ENCODE measurements around the gene FNDC3B.

The FNDC3B gene

DNA sequence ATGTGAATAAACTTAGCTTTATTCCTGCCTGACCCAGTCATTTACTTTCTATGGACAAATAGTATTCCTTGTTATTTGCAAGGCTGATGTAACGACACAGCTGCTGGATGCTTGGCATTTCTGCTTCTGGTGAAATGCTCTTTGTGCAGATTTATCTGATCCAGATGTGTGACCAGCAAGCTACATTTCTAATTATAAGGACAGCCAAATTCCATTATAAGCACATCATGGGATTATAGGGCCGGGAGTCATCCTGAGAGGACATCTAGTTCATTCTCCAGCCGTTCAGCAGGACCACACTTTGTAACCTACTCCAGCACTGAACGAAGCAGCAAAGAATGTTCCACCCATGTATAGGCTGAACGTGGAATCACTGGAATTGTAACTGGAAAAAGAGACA, 42.9 kb downstream of the FNDC3B start:
- TF ChIP-seq, protein P1, sequence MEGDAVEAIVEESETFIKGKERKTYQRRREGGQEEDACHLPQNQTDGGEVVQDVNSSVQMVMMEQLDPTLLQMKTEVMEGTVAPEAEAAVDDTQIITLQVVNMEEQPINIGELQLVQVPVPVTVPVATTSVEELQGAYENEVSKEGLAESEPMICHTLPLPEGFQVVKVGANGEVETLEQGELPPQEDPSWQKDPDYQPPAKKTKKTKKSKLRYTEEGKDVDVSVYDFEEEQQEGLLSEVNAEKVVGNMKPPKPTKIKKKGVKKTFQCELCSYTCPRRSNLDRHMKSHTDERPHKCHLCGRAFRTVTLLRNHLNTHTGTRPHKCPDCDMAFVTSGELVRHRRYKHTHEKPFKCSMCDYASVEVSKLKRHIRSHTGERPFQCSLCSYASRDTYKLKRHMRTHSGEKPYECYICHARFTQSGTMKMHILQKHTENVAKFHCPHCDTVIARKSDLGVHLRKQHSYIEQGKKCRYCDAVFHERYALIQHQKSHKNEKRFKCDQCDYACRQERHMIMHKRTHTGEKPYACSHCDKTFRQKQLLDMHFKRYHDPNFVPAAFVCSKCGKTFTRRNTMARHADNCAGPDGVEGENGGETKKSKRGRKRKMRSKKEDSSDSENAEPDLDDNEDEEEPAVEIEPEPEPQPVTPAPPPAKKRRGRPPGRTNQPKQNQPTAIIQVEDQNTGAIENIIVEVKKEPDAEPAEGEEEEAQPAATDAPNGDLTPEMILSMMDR (IDR thresholded peaks at IDR 0.05) = no peak
- no peak for TF ChIP-seq ZFX (IDR thresholded peaks at IDR 0.05; ENCODE audit: borderline replicate concordance)
- H3K27ac ChIP-seq = no peak overlapping the region

GRCh38 chr3:172082820-172083513, 43.6 kb downstream of the FNDC3B start:
- TF ChIP-seq ZFX (IDR thresholded peaks at IDR 0.05; ENCODE audit: borderline replicate concordance) = no peak
- H3K27ac ChIP-seq = no peak overlapping the region

DNA sequence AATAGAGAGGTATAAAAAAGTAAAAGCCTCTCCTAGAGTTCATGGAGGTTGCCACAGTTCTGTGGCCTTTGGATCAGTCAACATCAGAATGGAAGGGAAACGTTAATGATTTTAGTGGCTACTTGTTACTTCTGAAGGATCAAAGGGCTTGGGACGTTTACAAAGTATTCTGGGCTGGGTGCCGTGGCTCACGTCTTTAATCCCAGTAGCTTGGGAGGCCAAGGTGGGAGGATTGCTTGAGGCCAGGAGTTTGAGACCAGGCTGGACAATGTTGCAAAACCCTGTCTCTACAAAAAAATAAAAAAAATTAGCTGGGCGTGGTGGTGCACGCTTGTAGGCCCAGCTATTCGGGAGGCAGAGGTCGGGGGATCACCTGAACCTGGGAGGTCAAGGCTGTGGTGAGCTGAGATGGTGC, 44.6 kb downstream of the FNDC3B start:
- H3K27ac ChIP-seq = no peak overlapping the region
- TF ChIP-seq ZFX (IDR thresholded peaks at IDR 0.05; ENCODE audit: borderline replicate concordance) = no peak
- TF ChIP-seq, protein P1 (IDR thresholded peaks at IDR 0.05) = no peak

- TF ChIP-seq, protein P1 (IDR thresholded peaks at IDR 0.05) = no peak
- TF ChIP-seq ZFX (IDR thresholded peaks at IDR 0.05; ENCODE audit: borderline replicate concordance) = no peak
- no peak overlapping the region for H3K27ac ChIP-seq
These were observed 45.6 kb downstream of the FNDC3B start for GRCh38 chr3:172084871-172085556.

DNA sequence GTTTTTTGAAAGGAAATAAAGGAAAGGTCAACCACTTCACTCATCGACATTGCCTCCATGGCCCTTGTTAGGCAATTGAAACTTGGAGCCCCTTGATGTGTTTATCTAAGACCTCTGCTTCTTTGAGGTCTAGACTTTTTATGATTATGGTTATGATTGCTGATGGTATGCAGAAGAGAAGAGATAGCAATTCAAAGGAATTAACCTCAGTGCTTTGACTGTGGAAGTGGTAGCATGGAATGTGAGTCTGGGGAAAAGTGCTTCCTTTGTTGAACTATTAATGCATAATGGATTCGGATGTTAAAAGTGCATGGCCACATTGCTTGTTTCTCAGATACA, 46.1 kb downstream of the FNDC3B start:
- H3K27ac ChIP-seq = no peak overlapping the region

GRCh38 chr3:172086071-172086470, 46.7 kb downstream of the FNDC3B start:
- TF ChIP-seq ZFX (IDR thresholded peaks at IDR 0.05; ENCODE audit: borderline replicate concordance) = no peak
- TF ChIP-seq, protein P1 (IDR thresholded peaks at IDR 0.05) = no peak
- H3K27ac ChIP-seq = no peak overlapping the region

More for the DNA sequence above, 46.1 kb downstream of the FNDC3B start:
- TF ChIP-seq, protein P1 (IDR thresholded peaks at IDR 0.05) = no peak
- no peak for TF ChIP-seq ZFX (IDR thresholded peaks at IDR 0.05; ENCODE audit: borderline replicate concordance)

GRCh38 chr3:172087198-172087597, 47.8 kb downstream of the FNDC3B start:
- H3K27ac ChIP-seq = no peak overlapping the region
- no peak for TF ChIP-seq ZFX (IDR thresholded peaks at IDR 0.05; ENCODE audit: borderline replicate concordance)
- TF ChIP-seq, protein P1 (IDR thresholded peaks at IDR 0.05) = no peak
